GM19099 (cell line): ENCODE data around the gene MIR17HG.

Source experiments
- POLR2A ChIP-seq: IDR thresholded peaks from 3 replicates; pipeline ENCODE4 v1.6.1; 2011; ENCODE audit warnings: low read depth; ENCODE audit not compliant: insufficient read length; ENCODE audit errors: extremely low read depth

Gene MIR17HG

DNA sequence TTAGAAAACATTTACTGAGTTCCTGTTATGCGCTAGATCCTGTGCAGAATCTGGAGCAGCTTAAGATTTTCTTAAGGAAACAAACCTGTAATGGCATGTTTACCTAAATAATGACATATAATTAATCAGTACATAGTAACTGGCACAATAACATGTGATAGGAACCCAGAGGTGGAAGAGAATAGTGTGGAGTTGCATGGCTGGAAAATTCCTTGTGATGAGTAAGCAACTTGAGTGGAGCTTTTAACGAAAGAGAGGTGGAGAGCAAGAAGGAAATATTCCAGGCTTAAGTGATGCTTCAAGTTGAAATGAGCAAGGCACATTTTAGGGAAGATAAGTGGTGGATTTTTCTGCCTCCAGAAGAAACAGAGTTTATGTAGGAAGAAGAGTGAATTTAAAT, 41.7 kb downstream of the MIR17HG start:
- no peak for TF ChIP-seq POLR2A

DNA sequence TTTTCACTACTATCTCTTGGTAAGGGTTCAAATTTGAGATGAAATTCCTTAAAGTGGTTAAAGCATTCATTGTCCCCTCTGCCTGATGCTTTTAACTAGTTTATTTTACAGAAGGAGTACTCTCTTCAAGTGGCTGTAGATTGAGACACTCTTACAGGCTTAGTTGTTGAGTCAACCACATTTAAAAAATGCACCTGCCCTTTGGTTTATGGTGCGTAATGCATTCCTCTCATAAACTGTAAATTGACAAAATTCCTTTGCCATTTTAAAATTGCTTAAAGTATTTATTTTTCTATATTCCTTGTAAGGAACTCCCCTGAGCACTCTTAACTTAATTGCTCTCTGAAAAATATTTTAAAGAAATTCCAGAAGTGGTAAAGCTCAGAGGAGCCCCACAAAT, 50.1 kb downstream of the MIR17HG start:
- TF ChIP-seq POLR2A = no peak

DNA sequence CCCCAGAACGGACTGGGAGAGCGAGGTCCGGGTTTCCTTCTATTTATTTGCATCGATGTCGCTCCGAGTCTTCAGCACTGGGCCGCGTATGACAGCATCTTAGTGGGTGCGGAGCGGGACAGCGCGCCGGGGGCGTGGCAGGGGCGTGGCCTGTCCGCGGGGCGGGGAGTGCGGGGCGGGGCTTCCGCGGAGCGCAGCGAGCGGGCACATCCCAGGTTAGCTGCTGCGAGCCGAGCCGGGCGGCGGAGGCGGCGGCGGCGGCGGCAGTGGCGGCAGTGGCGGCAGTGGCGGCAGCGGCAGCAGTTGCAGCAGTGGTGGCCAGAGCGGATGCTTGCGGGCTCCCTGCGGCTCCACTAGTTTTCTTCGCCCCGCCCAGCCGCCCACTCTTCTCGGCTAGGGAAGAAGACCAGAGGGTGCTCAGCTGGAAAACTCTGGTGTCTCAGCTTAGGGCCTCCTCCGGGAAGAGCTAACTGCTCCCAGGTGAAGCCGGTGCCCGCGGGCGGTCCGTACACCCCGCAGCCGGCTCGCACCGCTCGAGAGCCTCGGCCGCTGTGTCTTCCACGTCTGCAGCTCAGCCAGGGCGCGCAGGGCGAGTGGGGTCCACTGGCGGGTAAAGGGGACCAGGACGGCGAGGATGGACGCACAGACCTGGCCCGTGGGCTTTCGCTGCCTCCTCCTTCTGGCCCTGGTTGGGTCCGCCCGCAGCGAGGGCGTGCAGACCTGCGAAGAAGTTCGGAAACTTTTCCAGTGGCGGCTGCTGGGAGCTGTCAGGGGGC, 51.1 kb downstream of the MIR17HG start, which contains the start of gene GPC5:
Gene GPC5 (plus strand): TSS at position 209 of the 776 bp plus-strand sequence.
- peak; percentile 71 for TF ChIP-seq POLR2A

DNA sequence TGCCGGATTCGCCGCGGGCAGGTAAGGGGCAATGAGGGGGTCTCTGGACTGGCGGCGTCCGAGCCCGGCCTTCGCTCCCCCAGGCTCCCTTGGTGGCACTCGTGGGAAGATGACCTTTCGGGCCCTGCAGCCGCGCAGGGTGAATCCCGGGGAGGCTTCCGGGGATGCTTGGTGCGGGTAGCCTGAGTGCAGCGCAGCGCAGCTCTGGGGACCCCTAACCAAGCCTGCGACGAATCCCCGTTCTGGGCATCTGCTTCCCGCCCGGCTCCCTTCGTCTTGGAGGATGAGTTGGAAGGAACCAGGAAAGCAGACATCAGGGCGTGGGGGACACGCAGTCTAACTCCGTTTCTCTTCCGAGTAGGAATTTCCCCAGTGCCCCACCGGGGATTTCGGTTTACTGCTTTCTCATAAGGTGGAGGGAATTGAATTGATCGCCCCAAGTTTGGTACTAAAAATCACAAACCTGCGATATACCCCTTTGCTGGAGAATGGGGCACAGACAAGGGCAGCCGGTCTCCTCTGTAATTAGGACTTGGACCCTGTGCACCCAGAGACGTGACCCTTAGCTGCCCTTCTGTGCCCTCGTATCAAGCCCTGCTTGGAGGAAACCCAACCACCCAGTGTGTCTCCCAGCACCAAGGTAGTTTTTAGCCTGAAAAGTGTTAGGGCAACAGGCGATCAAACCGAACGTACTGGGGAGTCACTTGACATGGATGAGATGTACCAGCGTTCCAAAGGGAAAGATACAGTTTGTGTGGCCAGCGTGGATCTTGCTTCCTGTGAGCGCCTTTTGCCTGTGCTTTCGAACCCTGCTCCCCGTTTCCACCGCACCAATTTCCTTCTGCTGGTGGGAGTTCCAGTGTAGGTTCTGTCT, 51.9 kb downstream of the MIR17HG start:
- no peak for TF ChIP-seq POLR2A

DNA sequence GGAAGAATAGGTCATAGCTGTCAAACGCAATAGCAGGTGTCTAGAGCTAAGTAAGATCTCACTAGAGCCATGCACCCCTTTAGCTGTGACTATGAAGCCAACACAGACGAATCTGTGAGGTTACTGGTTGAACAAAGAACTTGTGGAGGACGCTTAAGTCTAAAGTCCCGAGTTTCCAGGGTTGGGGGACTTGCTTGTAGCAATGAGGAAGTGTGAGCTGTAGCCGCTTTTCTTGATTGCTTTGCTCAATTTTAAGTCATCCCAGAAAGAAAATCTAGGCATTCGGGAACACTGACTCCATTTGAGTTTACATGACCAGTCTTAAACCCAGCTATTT, 52.5 kb downstream of the MIR17HG start:
- TF ChIP-seq POLR2A = no peak

DNA sequence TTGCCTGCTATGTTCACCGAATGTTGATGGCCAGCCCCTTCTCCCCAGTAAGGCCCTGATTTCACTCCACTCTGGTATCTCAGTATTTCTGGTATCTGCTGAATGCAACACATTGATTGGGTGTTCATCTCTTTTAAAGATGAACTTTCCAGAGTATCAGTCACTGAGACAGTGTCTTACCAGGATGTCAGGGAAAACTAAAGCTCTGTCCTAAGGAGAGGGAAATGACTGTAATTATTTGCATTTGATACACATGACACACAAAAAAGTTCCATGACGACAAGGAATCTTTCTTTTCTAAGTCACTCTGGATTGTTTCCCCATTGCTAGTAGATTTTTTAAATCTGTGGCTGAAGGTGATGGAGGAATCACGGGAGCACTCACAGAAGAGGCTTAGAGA, 53.2 kb downstream of the MIR17HG start:
- TF ChIP-seq POLR2A = no peak

DNA sequence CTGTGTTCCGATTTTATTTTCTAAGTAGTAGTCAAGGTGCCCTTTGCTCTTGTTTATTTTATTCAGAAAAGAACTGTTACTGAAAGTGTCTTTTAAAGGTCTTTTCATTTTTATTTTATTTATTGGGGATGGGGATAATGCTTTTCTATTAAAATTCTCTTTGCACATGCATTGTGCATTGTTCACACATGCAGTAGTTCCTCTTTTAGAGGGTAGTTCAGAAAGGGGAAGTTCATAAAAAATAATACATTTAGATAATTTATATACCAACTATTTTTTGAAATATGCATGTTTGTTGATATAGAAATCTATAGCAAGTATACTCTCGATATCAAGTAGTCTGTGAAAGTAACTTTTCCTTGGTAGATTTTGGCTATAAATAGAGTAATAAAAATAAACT, 54.4 kb downstream of the MIR17HG start:
- TF ChIP-seq POLR2A = no peak
